ENCODE data around the gene EIF4H. TPM values are rescaled to one million over a fixed set of nuclear protein-coding genes. Genes with fewer than 3 reads are reported as not detected.

EIF4H gene
- total RNA-seq, 2 experiments from 2014 or later, result 461 to 464 TPM

DNA sequence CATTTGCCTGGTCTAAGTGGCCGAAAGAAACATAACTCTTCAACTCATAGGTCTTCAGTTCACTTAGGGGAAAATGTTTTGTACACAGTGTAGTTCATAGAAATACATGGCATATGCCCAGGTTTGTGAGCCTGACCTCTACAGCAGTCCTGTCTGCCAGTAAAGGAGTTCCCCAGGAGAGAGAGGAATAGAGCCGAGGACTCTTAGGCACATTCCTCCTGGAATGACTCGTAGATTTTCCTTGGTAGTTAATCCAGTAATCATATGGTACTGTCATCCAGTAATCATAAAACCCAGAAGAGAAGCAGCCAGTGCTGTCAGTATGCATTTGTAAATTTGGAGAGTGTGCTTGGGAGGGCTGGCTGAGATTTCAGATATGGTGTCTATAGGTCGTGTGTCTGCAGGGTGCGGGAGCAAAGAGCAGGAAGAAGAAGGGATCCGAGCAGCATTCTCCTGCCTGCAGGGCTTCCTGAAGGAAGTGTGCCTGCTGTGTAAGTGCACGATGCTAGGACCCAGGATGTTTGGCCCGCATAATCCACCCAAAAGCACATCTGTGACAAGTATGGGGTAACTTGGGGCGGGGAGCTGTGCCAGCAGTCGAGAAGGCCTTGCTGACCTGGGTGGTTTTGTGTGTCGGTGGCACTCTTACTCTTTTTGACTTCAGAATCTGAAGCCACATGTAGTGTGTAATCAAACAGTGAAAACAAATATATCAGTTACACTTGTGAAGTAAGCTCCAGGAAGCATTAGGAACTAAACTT, 13.9 kb downstream of the EIF4H start:
- intact Hi-C loops (cut with micrococcal nuclease), result no loop called here
- Mint-ChIP-seq H3K4me1 (ENCODE audit: low read depth) (peaks cover 42% of the 10 kb centered on the region), H3K27ac (no peak overlapping the region), H3K36me3 (ENCODE audit: low read depth) (peaks cover 74% of the 10 kb centered on the region), H3K4me3 (no peak overlapping the region), H3K9me3 (no peaks in the 10 kb centered on the region), H3K27me3 (no peaks in the 10 kb centered on the region)
- ChIA-PET POLR2A (interaction anchor here (2.2 kb wide), 1 partner anchor 9 kb away, joined by 16 read pairs; no protein-coding TSS in a partner anchor), CTCF (interaction anchor here (0.7 to 1.2 kb wide), 3 partner anchors 9 to 213 kb away, joined by 3 to 4 read pairs (median 4); no protein-coding TSS in a partner anchor)
- DNase-seq (no peak), ATAC-seq (no peak)
- TF ChIP-seq, protein P1, sequence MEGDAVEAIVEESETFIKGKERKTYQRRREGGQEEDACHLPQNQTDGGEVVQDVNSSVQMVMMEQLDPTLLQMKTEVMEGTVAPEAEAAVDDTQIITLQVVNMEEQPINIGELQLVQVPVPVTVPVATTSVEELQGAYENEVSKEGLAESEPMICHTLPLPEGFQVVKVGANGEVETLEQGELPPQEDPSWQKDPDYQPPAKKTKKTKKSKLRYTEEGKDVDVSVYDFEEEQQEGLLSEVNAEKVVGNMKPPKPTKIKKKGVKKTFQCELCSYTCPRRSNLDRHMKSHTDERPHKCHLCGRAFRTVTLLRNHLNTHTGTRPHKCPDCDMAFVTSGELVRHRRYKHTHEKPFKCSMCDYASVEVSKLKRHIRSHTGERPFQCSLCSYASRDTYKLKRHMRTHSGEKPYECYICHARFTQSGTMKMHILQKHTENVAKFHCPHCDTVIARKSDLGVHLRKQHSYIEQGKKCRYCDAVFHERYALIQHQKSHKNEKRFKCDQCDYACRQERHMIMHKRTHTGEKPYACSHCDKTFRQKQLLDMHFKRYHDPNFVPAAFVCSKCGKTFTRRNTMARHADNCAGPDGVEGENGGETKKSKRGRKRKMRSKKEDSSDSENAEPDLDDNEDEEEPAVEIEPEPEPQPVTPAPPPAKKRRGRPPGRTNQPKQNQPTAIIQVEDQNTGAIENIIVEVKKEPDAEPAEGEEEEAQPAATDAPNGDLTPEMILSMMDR (IDR thresholded peaks at IDR 0.05), result no peak

DNA sequence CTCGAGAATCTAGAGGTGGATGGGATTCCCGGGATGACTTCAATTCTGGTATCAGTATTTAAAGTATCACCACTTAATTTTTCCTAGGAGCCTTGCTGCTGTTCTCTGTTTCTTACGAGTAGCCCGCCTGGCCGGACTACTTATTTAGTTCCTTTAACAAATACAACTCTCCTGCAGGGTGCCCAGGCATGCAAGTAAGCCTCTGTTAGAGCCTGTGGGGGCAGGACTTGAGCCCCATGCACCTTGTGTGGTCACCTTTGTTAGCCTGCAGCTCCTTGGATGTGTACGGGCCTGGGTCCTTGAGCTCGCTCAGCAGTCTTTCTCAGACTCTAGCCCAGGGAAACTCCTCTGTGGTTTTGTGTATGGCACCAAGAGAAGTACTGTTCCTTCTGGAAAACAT, 16.1 kb downstream of the EIF4H start:
- H3K4me3 Mint-ChIP-seq, result no peak overlapping the region
- DNase-seq (no peak), ATAC-seq (no peak)
- H3K36me3 Mint-ChIP-seq (ENCODE audit: low read depth), result peaks cover 77% of the 10 kb centered on the region
- peaks cover 39% of the 10 kb centered on the region for H3K4me1 Mint-ChIP-seq (ENCODE audit: low read depth)
- intact Hi-C loops (cut with micrococcal nuclease), result no loop called here
- POLR2A ChIA-PET, result interaction anchor here (0.7 to 2.2 kb wide), 5 partner anchors 10 to 16 kb away, joined by 3 to 16 read pairs (median 5); no protein-coding TSS in a partner anchor
- no peaks in the 10 kb centered on the region for H3K27me3 Mint-ChIP-seq
- H3K9me3 Mint-ChIP-seq, result no peaks in the 10 kb centered on the region
- TF ChIP-seq, protein P1 (IDR thresholded peaks at IDR 0.05), result no peak
- CTCF ChIA-PET, result interaction anchor here (0.8 to 3.8 kb wide), 5 partner anchors 10 to 223 kb away, joined by 3 to 36 read pairs (median 5); no protein-coding TSS in a partner anchor
- no peak overlapping the region for H3K27ac Mint-ChIP-seq

DNA sequence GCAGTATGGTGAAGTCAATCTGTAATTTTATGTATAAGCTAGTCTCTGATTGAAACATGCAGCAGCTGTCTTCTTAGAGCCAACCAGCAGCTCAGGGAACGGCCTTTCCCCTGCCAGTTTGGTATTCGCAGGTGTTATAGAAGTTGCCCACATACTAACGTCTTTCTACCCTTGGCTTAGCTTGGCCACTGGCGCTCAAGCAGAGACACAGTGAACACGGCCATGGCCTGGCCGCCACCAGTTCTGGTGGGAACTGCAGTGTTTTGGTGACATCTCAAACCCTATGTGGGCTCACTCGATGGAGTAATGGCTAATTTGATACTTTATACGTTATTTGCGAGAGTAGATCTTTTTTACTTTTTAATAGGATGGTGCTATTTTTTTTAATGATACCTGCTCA, 17.1 kb downstream of the EIF4H start:
- CTCF ChIA-PET, result interaction anchor here (0.8 to 3.8 kb wide), 5 partner anchors 11 to 123 kb away, joined by 3 to 36 read pairs (median 5); no protein-coding TSS in a partner anchor
- ATAC-seq (no peak), DNase-seq (no peak)
- intact Hi-C loops (cut with micrococcal nuclease), result no loop called here
- Mint-ChIP-seq H3K36me3 (ENCODE audit: low read depth) (peaks cover 76% of the 10 kb centered on the region), H3K4me1 (ENCODE audit: low read depth) (peaks cover 35% of the 10 kb centered on the region), H3K27ac (no peak overlapping the region), H3K9me3 (no peaks in the 10 kb centered on the region), H3K4me3 (no peak overlapping the region), H3K27me3 (no peaks in the 10 kb centered on the region)
- POLR2A ChIA-PET, result interaction anchor here (0.7 to 1.5 kb wide), 4 partner anchors 10 to 16 kb away, joined by 3 to 6 read pairs (median 4); no protein-coding TSS in a partner anchor
- TF ChIP-seq, protein P1 (IDR thresholded peaks at IDR 0.05), result no peak

DNA sequence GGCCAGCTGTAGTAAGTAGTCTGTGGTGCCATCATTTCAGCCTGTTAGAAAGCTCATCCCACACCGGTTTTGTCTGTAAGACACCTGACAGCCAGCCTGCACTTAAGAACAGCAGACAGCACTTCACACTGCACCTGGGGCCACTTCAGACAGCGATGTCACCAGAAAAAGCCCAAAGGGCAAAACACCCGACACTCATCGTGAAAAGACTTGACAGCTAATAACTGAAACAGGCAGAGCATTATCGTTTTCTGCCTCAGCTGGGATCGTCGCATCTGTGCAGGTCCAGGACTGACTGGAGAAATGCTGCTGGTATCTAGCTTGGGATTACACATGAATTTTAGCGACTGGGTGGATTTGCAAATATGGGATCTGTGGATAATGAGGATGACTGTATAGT, 18.9 kb downstream of the EIF4H start:
- H3K27ac Mint-ChIP-seq, result peak overlapping the region; percentile 57
- ChIA-PET CTCF (interaction anchor here (1.1 to 3.8 kb wide), 6 partner anchors 9 to 208 kb away, joined by 4 to 36 read pairs (median 6); no protein-coding TSS in a partner anchor), POLR2A (interaction anchor here (0.6 to 3.2 kb wide), 7 partner anchors 10 to 599 kb away, joined by 3 to 23 read pairs (median 6); partner anchors contain the start of gene LIMK1)
- DNase-seq (no peak), ATAC-seq (no peak)
- intact Hi-C loops (cut with micrococcal nuclease), result no loop called here
- H3K27me3 Mint-ChIP-seq, result no peaks in the 10 kb centered on the region
- H3K36me3 Mint-ChIP-seq (ENCODE audit: low read depth), result peaks cover 75% of the 10 kb centered on the region
- no peaks in the 10 kb centered on the region for H3K9me3 Mint-ChIP-seq
- H3K4me1 Mint-ChIP-seq (ENCODE audit: low read depth), result peaks cover 24% of the 10 kb centered on the region
- H3K4me3 Mint-ChIP-seq, result no peak overlapping the region
- TF ChIP-seq, protein P1 (IDR thresholded peaks at IDR 0.05), result no peak

DNA sequence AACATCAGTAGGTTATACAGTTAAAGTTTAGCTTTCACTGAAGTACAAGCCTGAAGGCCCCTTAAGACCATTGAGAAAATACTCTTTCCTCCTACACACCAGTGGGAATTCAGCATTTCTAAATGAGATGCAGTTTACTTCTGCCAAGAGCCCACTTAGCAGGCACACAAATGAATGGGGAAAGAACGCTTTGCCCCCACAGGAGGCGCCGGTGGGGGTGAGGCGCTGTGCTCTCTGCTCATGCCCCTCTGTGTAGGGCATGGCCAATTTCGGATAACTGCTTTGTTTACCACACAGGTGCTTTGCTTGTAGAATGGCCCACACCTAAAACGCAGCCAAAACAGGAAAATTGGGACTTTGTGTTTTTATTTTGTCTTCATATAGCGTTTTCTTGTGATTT, 19.8 kb downstream of the EIF4H start:
- CTCF ChIA-PET, result interaction anchor here (1.6 to 3.8 kb wide), 4 partner anchors 9 to 207 kb away, joined by 4 to 36 read pairs (median 6); no protein-coding TSS in a partner anchor
- Mint-ChIP-seq H3K27ac (no peak overlapping the region), H3K4me3 (no peak overlapping the region), H3K4me1 (ENCODE audit: low read depth) (peaks cover 24% of the 10 kb centered on the region), H3K36me3 (ENCODE audit: low read depth) (peaks cover 67% of the 10 kb centered on the region), H3K9me3 (no peaks in the 10 kb centered on the region), H3K27me3 (no peaks in the 10 kb centered on the region)
- TF ChIP-seq, protein P1 (IDR thresholded peaks at IDR 0.05), result no peak
- POLR2A ChIA-PET, result interaction anchor here (0.8 to 3.2 kb wide), 8 partner anchors 10 to 600 kb away, joined by 3 to 23 read pairs (median 6); partner anchors contain the start of gene LIMK1
- ATAC-seq, result no peak
- intact Hi-C loops (cut with micrococcal nuclease), result no loop called here
- DNase-seq, result no peak

Data from activated CD8-positive, alpha-beta T cell treated with anti-CD3 and anti-CD28 coated beads for 36 hours (primary cell).